Measurements from ENCODE around the gene ITPRID2.

The ITPRID2 gene

GRCh38 chr2:181882246-181883020, 9.1 kb upstream of the ITPRID2 start:
- no peak for DNase-seq (ENCODE audit: low spot score)

DNA sequence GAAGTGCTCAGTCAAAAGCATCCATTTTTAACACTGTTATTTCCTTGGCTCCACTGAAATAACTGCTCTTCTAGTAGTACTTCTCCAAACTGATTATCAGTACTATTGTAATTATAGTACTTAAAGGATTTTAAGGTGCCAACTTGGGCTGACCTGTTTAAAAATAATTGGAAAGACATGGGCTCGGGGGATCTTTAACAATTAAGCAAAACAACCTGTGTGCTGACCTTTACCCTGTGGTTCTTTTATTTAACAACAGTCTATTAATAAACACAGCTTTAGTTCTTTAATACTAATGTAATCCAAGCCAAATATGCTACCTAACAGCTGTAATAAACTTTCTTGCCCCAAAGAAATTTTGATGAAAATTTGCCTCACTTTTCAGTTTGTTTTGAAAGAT, 6.9 kb upstream of the ITPRID2 start:
- no peak for DNase-seq (ENCODE audit: low spot score)

DNA sequence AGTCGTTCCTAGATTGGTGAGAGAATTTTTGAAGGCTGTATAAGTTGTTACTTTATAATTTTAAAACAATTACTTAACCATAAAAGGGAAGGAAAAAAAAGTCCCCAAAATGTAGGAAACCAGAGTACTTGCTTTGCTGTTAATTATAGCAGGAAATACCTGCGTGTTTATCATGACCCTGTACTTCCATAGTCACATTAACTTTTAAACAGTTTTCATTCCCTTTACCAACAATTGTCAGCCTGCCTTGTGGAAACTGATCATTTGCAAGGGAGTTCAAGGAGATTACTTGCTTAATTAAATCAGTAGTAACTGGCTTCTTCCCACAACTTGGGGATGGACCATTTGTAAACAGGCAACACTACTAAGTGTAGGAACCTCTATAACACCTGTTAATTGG, 6.4 kb upstream of the ITPRID2 start:
- DNase-seq (ENCODE audit: low spot score), result no peak

- no peak for DNase-seq (ENCODE audit: low spot score)
These were observed 5.3 kb upstream of the ITPRID2 start for GRCh38 chr2:181886192-181886591.

GRCh38 chr2:181887045-181887444, 4.5 kb upstream of the ITPRID2 start:
- DNase-seq (ENCODE audit: low spot score), result no peak

DNA sequence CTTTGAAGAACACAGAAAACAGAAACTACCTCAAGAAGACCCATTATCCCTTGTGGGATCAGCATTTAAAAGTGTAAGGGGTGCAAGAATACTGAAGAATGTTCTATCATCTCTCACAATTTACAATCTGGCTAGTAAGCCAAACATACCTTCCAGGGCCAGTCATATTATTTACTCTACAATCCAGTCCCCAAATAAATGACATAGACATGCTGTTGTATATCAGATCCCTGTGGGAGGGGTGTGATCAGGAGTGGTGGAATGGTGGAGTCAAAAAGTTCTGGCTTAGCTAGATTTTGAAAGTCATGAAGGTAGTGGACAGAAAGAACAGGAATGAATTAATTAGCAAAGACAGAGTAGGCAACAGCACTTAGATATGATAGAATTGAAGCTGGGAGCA, 1.8 kb upstream of the ITPRID2 start:
- no peak for DNase-seq (ENCODE audit: low spot score)

- DNase-seq (ENCODE audit: low spot score), result no peak
These were observed 1.3 kb upstream of the ITPRID2 start for GRCh38 chr2:181890271-181890670.

DNA sequence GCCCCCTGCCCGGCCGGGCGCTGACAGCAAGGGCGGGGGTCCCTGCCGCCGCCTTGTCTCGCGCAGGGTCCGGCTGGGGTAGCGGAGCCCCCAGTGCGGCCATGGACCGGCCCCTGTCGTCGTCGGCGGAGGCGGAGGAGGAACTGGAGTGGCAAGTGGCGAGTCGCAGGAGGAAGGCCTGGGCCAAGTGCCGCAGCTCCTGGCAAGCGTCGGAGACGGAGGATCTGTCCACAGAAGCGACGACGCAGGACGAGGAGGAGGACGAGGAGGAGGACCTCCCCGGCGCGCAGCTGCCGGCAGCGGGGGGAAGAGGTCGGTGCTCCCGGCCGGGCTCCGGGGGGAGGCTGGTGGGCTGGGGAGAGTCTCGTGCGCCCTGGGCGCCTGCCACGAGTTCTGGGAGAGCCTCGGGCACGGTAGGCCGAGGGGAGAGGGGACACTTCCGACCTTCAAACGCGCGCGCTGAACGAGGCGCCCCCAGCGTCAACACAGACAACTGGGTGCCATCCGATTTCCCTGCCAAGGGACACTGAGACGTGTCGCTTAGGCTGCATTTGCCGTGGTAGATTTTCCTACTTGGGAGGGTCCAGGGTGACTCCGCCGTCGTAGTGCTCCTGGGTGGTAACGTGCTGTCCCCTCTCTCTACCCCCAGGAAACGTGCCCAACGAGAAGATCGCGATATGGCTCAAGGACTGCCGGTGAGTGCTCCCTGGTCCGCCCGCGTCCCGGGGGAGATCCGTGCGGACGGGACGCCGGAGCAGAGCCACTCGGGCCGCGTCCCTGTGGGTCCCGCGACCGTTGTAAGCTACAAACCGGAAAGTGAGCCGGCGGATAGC, 652 bp downstream of the ITPRID2 start:
- DNase-seq (ENCODE audit: low spot score), result peak; percentile 61

GRCh38 chr2:181892799-181893435, 1.4 kb downstream of the ITPRID2 start:
- DNase-seq (ENCODE audit: low spot score), result no peak

- no peak for DNase-seq (ENCODE audit: low spot score)
These were observed 2.9 kb downstream of the ITPRID2 start for GRCh38 chr2:181894381-181894780.

DNA sequence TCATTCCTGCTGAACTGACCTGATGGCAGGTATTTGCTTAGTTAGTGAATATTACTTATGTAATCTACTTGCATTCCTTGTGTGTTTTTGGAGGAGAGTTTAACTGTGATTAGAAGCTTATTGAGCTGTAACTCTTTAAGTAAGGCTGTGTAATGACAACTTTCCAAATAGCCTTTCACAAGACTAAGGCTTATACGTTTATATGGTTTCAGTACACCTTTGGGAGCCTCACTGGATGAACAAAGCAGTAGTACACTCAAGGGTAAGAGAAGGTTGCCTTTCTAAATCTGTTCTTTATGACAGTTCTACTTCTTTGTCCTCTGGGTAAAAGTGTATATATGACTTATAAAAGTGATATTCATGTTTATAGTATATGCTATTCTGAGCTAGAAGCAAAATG, 4.3 kb downstream of the ITPRID2 start:
- DNase-seq (ENCODE audit: low spot score), result no peak

GRCh38 chr2:181896286-181896685, 4.8 kb downstream of the ITPRID2 start:
- no peak for DNase-seq (ENCODE audit: low spot score)

DNA sequence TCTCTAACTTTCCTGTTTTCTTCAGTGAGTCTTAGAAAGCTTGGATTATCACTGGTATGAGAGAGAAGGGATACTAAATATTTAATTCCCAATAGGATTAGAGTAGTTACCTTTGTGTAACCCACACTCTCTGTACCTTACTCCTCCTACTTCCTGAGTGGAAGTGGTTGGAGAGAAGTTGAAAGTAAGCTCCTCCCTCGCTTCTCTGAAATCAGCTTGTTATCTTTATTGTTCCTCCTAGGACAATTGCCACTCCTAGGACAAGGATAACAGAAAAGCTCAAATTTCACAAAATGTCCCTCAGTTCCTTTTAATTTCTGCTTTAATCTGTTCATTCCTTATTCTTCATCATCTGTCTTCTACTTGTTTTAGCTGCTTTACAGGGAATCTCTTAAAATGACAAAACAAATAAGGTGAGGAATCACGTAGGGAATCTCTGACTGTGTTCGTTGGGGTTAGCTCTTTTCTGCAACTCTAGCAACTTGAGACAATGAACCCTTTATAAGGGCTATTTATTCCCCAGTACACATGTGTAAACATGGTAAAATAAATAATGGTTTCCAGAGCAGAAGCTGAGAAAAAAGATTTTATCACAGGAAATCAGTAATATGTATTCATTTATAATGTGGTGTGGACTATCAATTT, 8.6 kb downstream of the ITPRID2 start:
- no peak for DNase-seq (ENCODE audit: low spot score)

DNA sequence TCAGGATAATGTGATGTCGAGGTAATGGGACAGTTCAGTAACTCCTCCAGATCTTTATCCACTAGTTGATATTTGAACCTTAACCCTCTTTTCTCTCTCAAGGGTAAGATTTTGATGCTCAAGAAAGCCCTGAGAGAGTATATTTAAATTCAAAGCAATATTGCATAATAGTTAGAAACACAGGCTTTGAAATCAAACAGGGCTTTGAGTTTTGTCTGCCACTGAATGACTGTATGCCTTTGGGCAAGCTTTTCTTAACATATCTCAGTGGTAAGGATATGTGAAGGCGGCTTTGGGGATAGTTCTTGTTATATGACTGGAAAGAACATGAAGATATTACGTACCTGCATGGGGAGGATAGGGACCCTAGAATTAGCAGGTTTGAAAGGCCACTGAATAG, 11.1 kb downstream of the ITPRID2 start:
- DNase-seq (ENCODE audit: low spot score), result no peak

GRCh38 chr2:181904022-181904632, 12.6 kb downstream of the ITPRID2 start:
- DNase-seq (ENCODE audit: low spot score), result peak; percentile 10

- DNase-seq (ENCODE audit: low spot score), result no peak
These were observed 15.5 kb downstream of the ITPRID2 start for GRCh38 chr2:181907057-181907456.

DNA sequence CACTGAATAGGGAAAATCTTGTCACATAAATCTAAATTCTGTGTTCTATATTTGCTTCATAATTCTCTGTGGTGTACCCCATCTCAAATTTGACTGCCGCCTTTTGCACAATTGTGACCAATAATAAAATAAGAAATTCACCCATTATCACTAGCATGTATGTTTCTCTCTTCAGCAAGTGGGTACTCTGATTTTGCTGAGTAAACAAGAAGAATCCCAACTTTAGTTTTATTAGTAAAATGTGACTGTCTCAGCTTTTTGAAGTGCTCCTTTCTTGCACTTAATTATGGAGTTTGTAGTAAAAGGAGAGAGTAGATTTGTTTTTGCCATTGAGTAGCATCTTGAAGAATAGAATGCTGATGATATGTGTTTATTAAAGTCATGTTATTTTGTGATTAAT, 16.1 kb downstream of the ITPRID2 start:
- DNase-seq (ENCODE audit: low spot score), result no peak

GRCh38 chr2:181910028-181910831, 18.7 kb downstream of the ITPRID2 start:
- no peak for DNase-seq (ENCODE audit: low spot score)

GRCh38 chr2:181911830-181912229, 20.3 kb downstream of the ITPRID2 start:
- no peak for DNase-seq (ENCODE audit: low spot score)

- DNase-seq (ENCODE audit: low spot score), result no peak
These were observed 23.6 kb downstream of the ITPRID2 start for GRCh38 chr2:181915102-181915501.
